ENCODE measurements around the gene ASB13. TPM values are rescaled to one million over a fixed set of nuclear protein-coding genes. Genes with fewer than 3 reads are reported as not detected.

Gene ASB13
- polyA plus RNA-seq, 1 of the 3 experiments (the other 2 are of a cell fraction) = 9.2 TPM

- no peak overlapping the region for H3K4me2 ChIP-seq
- CTCF ChIA-PET = no interaction called here
- 100% methylated on average over 1 of the region's 1 CpG for WGBS (ENCODE audit: low lambda C conversion rate)
Measured at GRCh38 chr10:5698062-5698461, 31.7 kb upstream of the ASB13 start.

GRCh38 chr10:5697342-5697741 lies 30.9 kb upstream of the ASB13 start:
- Histone ChIP-seq H3K9me3 (no peaks in the 10 kb centered on the region; the same call in 1 of the 2 replicates), H3K27ac (ENCODE audit: low read depth in 2 of 2, low read length in 1 of 2) (no peak overlapping the region), H3K27me3 (ENCODE audit: insufficient read depth) (no peaks in the 10 kb centered on the region), H3K9me2 (no peaks in the 10 kb centered on the region), H3K4me1 (ENCODE audit: control insufficient read depth in 1 of 2, insufficient read depth in 2 of 2, low read depth in 1 of 2, low read length in 1 of 2) (peaks cover 0 to 16% of the 10 kb centered on the region in 2 experiments; a peak in 2 of 4 replicates), H4K20me1 (ENCODE audit: insufficient read depth) (peaks cover 51% of the 10 kb centered on the region), H3K4me3 (ENCODE audit: low read depth in 2 of 2, low read length in 1 of 2) (no peak overlapping the region), H3K9ac (no peak overlapping the region), H3F3A (replicated peaks; ENCODE audit: insufficient read depth) (no peaks in the 10 kb centered on the region), H2AFZ (ENCODE audit: low read depth) (no peak overlapping the region), H3K36me3 (replicated peaks in 1 of 2; ENCODE audit: control insufficient read depth in 1 of 2, insufficient read depth in 2 of 2, low read length in 1 of 2) (peaks cover 0 to 7% of the 10 kb centered on the region in 2 experiments), H3K79me2 (ENCODE audit: insufficient read depth) (peaks cover 100% of the 10 kb centered on the region), H3K4me2 (no peak overlapping the region)
- POLR2A ChIA-PET = no interaction called here
- 93% methylated on average over 2 of the region's 2 CpGs for WGBS (ENCODE audit: low lambda C conversion rate)
- CTCF ChIA-PET = interaction anchor here (1.0 kb wide), 1 partner anchor 77 kb away, joined by 3 read pairs; no protein-coding TSS in a partner anchor
- no peak for DNase-seq
- no peak for TF ChIP-seq FOXJ3 (CRISPR knock-in tag; IDR thresholded peaks at IDR 0.05)
- TF ChIP-seq NFIC (IDR thresholded peaks at IDR 0.05; ENCODE audit: borderline replicate concordance) = no peak
- TF ChIP-seq POLR2AphosphoS5 (IDR thresholded peaks at IDR 0.05; ENCODE audit: low read depth, low read length) = no peak
- TF ChIP-seq GATA2 (CRISPR knock-in tag; IDR thresholded peaks at IDR 0.05) = no peak
- no peak for TF ChIP-seq PBX3 (IDR thresholded peaks at IDR 0.05)
- no peak for TF ChIP-seq CTCF (IDR thresholded peaks at IDR 0.05)
- TF ChIP-seq EP300 (IDR thresholded peaks at IDR 0.05; ENCODE audit: borderline replicate concordance in 1 of 2, low read depth in 1 of 2, low read length in 1 of 2) = no peak
- no peak for TF ChIP-seq CHD2 (IDR thresholded peaks at IDR 0.05; ENCODE audit: low read length, partially characterized antibody)
- no peak for TF ChIP-seq FOSL2 (IDR thresholded peaks at IDR 0.05; ENCODE audit: borderline replicate concordance, low read depth)
- no peak for TF ChIP-seq MEF2A (IDR thresholded peaks at IDR 0.05; ENCODE audit: borderline replicate concordance, low read depth)
- TF ChIP-seq GABPA (IDR thresholded peaks at IDR 0.05; ENCODE audit: low read depth) = no peak
- TF ChIP-seq NRF1 (IDR thresholded peaks at IDR 0.05; ENCODE audit: low read depth, low read length) = no peak
- no peak for TF ChIP-seq USF2 (IDR thresholded peaks at IDR 0.05; ENCODE audit: borderline replicate concordance, low read depth, low read length)
- no peak for TF ChIP-seq SMC3 (IDR thresholded peaks at IDR 0.05; ENCODE audit: low read depth, low read length)

More at GRCh38 chr10:5698062-5698461, 31.7 kb upstream of the ASB13 start:
- H3K27me3 ChIP-seq (ENCODE audit: insufficient read depth) = no peaks in the 10 kb centered on the region
- H4K20me1 ChIP-seq (ENCODE audit: insufficient read depth) = peaks cover 51% of the 10 kb centered on the region
- no peaks in the 10 kb centered on the region for H3F3A ChIP-seq (replicated peaks; ENCODE audit: insufficient read depth)
- TF ChIP-seq GATA2 (CRISPR knock-in tag; IDR thresholded peaks at IDR 0.05) (peak; percentile 14; the same call in 1 of the 2 replicates), RCOR1 (IDR thresholded peaks at IDR 0.05; ENCODE audit: low read length) (no peak), MAX (IDR thresholded peaks at IDR 0.05; ENCODE audit: low read depth) (no peak)
- H3K36me3 ChIP-seq (replicated peaks in 1 of 2; ENCODE audit: control insufficient read depth in 1 of 2, insufficient read depth in 2 of 2, low read length in 1 of 2) = peaks cover 0 to 7% of the 10 kb centered on the region in 2 experiments
- no peak overlapping the region for H3K27ac ChIP-seq (ENCODE audit: low read depth in 2 of 2, low read length in 1 of 2)
- no peak overlapping the region for H2AFZ ChIP-seq (ENCODE audit: low read depth)
- POLR2A ChIA-PET = no interaction called here
- no peaks in the 10 kb centered on the region; the same call in 1 of the 2 replicates for H3K9me3 ChIP-seq
- H3K4me1 ChIP-seq (ENCODE audit: control insufficient read depth in 1 of 2, insufficient read depth in 2 of 2, low read depth in 1 of 2, low read length in 1 of 2) = peaks cover 0 to 12% of the 10 kb centered on the region in 2 experiments; a peak in 2 of 4 replicates
- peaks cover 100% of the 10 kb centered on the region for H3K79me2 ChIP-seq (ENCODE audit: insufficient read depth)
- DNase-seq = peak; percentile 15
- H3K9ac ChIP-seq = no peak overlapping the region
- H3K4me3 ChIP-seq (ENCODE audit: low read depth in 2 of 2, low read length in 1 of 2) = no peak overlapping the region
- H3K9me2 ChIP-seq = no peaks in the 10 kb centered on the region
